Ecto neural progenitor cell (in vitro differentiated cells): ENCODE measurements around the gene DNAH6.
"Not testable (repeated sequence)": the region's sequence is repeated elsewhere in the genome, so short reads cannot be mapped to it uniquely, and the experiment has no call there.

Source experiments
- DNase-seq: peaks from one replicate; pipeline ENCODE4 v3.0.0-alpha.2; 2018; ENCODE audit warnings: low spot score

The DNAH6 gene, protein sequence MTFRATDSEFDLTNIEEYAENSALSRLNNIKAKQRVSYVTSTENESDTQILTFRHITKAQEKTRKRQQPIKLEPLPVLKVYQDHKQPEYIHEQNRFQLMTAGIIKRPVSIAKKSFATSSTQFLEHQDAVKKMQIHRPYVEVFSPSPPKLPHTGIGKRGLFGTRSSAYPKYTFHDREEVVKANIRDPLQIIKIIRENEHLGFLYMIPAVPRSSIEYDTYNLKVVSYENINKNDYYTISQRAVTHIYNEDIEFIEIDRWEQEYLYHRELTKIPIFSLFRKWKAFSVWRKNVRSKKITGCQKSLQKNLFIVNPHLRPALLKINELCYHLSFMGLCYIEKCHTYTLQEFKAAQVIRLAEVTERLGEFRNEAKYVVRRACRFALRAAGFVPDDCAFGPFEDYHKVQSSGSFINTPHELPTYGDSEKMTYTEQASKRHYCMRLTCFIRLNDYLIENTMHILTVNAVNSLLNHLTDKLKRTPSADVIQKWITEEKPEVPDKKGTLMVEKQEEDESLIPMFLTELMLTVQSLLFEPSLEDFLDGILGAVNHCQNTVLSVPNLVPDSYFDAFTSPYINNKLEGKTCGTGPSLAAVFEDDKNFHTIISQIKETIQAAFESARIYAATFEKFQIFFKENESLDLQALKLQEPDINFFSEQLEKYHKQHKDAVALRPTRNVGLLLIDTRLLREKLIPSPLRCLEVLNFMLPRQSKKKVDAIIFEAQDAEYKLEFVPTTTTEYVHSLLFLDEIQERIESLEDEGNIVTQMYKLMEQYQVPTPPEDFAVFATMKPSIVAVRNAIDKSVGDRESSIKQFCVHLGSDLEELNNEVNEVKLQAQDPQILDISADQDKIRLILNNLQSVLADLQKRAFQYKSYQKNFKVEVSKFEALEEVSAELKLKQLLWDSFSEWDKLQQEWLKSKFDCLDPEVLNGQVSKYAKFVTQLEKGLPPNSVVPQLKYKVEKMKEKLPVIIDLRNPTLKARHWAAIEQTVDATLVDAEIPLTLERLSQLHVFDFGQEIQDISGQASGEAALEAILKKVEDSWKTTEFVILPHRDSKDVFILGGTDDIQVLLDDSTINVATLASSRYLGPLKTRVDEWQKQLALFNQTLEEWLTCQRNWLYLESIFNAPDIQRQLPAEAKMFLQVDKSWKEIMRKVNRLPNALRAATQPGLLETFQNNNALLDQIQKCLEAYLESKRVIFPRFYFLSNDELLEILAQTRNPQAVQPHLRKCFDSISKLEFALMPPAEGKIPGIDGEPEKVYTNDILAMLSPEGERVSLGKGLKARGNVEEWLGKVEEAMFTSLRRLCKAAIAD (N-terminal part only)

DNA sequence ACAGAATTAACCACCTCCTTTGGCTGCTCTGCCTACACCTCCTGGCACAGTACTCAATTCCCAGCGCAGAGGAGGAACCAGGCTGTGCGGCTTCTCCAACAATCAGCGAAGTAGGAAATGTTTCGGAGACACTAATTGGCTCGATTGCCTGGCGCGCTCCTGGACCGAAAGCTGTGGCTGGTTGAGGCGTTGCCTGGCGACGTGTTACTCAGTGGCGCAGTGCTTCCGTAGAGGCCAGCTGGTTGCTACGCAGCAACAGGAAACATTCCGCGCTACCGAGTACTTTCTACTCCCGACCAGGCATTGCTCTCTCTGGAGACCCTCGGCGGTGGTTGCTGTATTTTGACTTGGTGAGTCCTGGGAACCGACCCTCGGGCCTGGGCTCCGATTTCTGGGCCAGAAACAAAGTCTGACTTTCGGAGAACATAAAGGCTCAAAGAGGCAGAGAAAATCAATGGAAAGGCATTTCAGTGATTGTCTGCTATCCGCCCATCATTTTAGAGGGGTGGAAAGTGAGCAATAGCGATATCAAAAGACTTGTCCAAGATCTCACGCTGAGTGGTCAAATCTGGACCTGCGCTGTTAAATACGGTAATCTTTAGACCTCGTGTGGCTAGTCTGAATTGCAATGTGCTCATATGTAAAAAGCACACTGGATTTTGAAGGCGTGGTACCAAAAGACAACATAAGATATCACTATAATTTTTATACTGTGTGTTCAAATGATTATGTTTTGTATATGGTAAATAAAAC lies at the start of gene DNAH6:
DNAH6 (plus strand) TSS at position 265 of the 753 bp plus-strand sequence. CDS start 1,329 bp downstream, outside the sequence.
- DNase-seq, result peak; percentile 92

DNA sequence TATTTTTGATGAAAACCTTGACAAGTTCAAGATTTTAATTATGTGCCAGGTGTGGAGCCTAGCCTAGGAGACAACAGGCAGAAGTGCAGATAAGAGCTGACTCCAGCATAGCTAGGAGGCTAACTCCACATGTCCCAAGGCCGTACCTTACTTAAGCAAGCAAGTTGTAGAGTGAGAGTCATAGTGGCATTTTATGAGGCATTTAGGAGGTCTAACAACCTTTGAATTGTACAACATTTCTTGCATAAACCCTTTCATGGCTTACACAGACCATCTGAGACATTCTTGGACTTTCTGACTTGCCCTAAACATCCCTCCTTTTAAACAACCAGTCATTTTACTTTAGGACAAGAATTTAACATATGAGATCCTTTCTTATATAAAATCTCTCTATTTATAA lies 48.9 kb upstream of the DNAH6 start:
- no peak for DNase-seq

DNA sequence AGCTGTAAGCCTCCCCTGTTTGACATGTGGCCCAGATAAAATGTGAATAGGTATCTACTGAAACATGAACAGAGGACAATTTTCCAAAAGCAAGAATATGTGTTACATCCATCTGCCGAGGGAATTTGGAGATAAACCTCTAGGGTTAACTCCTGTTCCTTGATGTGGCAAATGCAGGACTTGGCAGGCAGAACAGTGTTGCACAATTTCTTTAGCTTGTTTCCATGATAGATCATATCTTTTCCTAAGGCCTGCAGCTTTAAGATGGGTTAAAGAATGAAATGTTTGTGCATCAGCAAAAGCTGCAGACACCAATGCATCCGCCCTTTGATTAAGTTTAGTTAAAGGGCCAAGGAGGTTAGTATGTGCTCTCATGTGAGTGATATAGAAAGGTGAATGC lies 43.9 kb upstream of the DNAH6 start:
- DNase-seq, result not testable (repeated sequence)

DNA sequence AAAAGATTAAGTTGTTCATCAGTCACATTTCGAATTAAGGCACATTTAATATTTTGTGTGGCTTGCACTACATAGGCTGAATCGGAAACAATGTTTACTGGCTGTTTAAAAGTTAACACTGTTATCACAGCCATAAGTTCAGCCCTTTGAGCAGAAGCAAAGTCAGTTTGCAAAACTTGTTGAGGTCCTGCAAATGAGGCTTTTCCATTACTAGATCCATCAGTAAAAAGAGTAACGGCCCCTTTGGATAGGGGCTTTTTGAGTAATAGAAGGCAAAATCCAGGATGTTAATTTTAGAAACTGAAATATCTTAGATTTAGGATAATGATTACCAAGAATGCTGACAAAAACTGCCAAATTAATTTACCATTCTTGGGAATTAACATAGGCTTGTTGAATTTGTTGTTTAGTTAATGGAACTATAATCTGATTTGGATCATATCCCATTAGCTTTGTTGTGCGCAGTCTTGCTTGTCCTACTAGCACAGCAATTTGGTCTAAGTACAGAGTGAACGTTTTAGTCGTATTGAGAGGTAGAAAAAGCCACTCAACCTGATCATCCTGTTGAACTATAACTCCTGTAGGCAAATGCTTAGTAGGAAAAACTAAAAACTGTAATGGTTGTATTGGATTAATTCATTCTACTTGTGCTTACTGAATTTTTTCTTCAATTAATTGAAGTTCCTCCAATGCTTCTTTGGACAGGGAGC lies 43.3 kb upstream of the DNAH6 start:
- no peak for DNase-seq

DNA sequence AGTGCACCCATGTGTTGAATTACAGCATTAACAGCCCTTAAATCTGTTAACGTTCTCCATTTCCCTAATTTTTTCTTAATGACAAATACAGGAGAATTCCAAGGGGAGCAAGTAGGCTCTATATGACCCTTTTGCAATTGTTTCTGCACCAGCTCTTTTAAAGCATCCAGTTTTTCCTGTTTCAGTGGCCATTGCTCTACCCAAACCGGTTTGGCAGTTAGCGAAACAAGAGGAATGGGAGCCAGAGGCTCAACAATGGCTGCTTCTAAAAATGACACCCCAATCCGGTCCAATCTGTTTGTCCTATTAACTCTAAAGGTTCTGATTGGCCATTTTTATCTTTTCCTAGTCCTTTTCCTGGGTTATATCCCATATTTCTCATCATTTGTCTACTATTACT lies 42.1 kb upstream of the DNAH6 start:
- DNase-seq, result no peak

DNA sequence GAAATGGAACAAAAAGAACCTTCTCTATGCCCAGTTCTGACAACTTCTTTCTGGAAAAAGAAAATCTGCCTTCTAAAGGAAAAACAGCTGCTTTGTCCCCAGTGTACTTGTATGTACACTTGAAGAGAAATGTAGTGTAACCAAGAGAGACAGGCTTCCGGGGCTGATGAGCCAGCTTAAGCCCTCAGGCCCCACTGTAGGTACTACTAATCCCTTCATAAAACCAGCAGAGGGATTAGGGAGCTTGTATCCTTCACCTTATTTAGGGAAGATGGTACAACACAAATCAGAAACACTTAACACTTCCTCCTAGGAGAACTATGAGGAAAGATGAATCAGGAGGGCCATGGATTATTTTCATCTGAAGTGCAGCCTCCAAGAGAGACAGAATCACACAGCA lies 38.4 kb upstream of the DNAH6 start:
- no peak for DNase-seq

DNA sequence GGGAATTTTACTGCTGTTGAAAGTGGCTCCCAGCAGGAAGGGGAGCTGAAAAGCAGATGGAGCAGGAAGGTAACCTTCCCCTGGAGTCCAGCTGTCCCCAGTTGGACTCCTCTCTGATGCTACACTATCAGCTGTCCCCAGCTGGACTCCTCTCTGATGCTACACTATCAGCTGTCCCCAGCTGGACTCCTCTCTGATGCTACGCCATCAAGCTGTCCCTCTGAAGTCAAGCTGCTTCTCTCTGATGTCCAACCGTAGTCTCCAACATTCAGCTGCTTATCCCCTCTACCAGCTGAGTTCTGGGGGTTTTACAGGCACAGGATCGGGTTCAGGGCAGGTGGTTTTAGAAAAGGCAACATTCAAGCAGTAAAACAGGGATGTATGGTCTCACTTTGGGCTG lies 37.4 kb upstream of the DNAH6 start:
- DNase-seq, result no peak

DNA sequence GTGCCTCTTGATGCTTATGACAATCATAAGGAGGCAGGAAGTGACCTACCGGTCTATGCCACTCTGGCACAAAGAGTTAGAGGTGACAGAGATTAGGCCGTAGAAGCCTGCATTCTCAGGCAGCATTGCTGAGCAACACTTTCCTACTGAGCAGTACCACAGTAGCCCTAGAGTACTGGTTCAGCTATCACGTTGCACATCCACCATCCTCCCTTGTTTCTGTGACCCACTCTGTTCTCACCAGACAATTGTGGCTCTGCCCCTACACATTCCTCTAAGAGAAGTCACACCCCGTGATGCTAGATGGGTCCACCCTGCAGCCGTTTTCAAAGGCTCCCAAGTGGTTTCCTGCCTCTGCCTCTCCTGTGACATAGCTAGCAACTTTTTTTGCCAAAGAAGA lies 34.6 kb upstream of the DNAH6 start:
- DNase-seq, result no peak

DNA sequence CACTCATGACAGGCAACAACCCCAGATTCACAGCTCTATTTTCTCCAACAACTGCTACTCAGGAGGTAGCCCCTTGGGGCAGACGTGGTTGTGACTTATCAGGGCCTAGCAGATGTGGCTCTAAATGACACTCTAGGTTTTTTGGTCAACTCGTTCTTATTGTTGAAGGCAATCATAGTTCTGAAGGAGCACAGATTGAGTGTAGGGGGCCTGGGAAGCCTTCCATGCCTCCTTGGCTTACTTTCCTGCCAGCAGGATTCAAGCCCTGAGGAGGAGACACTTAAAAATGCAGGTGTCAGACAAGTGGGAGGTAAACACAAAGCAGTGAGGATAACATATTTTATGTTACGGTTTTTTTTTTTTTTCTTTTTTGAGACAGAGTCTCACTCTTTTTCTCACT lies 33.7 kb upstream of the DNAH6 start:
- no peak for DNase-seq

DNA sequence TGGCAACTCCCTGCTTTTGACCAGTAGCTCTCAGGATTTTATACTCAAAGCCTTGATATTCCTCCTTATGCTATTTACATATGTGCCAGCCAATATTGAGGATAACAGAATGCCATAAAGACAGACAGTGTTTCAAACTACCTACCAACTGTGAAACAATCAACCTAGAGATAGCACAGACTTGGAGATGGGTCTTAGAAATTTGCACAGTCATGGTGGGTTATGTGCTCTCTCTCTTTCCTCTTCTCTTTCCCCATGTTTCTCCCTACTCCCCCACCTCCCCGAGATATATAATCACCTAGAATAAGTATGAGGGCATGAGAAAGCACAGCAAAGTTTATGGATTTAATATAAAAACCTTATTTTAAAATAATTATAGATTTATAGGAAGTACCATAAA lies 33.0 kb upstream of the DNAH6 start:
- no peak for DNase-seq

DNA sequence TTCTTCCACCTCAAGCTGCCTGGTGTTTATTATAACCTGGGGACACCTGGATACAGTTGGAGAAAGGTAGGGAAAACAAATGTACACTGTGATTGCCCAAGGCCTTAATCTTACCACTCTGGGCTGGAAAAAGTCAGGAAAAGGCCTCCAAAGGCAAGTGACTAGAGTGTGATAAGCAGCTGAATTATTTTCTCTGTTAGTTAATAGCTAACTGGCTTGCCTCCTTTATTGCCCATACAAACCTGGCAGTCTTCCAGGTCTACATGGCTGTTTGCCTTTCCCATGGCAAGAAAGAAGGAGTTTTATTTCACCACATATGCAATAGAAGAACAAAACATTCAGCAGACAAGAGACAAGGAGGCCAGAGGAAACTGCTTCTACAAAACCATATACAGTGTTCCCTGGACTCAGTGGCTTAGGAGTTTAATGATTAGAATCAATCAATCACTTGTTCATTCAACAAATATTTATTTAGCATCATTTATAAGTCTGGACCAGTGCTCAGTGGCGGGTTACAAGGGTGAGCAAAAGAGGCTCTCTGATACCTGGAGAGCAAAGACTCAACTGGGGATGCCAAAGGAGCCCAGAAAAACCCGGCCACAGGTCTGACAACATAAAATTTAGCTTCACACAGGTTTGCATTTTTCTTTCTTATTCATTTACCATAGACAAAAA lies 29.7 kb upstream of the DNAH6 start:
- no peak for DNase-seq

DNA sequence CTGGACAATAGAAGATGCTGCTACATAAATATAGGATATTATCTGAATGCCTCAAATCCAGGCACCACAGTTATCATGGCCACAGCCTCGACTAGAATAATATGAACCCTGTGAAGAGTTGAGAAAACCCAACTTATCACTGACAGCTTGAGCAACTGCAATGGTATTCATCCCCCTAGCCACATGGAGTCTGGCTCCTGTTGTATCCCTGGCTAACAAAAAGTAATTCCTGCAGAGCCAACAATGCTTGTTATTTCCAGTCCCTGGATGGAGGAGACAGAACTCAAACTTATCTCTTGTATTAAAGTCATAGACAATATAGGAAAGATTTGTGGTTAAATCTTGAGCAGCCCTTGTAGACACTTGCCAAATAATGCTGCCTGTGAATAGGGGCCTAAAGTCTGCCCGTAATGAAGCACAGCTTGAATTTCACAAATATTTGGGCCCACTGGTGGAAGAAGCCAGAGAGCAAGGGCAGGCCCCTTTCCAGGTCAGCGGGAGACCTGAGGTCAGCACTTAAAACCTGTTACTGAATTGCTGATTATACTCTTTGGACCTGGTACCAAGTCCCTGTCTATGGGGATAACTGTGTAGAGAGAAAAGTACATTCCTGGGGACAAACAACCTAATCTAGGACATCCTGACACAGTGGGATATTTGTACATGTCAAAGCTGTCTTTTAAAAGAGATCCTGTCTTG lies 28.9 kb upstream of the DNAH6 start:
- no peak for DNase-seq

DNA sequence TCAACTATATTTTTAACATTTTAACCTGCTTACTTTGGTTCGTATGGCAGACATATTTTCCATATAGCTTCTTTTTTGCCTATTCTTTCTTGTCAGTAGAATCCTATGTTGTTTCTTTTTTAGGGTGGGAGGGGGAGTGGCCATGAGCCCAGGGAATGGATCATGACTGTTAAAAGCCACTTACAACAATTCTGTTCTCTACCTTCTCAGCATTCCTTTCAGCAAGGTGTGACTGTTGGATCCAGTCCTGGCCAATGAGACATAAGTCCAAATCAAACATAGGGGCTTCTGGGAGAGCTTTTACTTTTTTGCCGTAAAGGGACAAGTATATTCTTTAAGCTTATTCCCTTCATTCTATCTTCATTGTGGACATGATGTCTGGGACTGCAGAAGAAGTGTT lies 25.0 kb upstream of the DNAH6 start:
- no peak for DNase-seq

DNA sequence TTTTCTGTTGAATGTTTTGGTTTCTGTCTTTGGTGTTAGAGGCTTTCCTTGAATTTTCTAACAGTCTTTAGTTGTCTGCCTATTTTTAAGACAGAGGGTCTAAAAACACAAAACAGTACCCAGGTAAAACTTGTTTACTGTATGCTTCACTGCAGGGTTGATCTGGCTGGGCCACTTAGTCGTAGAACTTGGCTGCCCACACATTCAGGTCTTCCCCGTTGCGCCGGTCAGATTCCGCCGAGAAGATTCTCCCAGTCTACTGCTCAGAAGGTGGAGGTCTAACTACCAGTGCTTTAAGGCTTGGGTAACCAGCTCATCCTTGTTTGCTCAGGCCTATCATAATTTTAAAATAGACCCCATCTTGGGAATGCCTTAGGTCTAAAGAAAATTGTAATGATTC lies 24.6 kb upstream of the DNAH6 start:
- DNase-seq, result no peak

DNA sequence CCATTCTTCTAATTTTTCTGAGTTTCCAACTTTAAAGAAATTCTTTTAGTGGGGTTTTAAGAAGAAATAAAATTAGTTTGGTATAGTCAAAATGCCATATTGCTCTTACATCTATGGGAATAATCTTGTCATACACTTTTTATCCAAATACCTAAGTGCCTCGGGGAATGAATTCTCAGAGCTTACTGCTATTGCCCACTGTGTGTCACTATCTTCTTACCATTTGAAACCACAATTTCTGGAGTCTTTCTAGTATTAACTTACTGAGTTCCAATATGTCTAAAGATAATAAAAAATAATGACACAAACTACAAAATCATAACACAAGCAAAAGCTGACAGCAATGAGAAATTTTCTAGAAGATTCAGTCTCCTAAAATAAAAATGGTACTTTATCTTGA lies 23.7 kb upstream of the DNAH6 start:
- no peak for DNase-seq

DNA sequence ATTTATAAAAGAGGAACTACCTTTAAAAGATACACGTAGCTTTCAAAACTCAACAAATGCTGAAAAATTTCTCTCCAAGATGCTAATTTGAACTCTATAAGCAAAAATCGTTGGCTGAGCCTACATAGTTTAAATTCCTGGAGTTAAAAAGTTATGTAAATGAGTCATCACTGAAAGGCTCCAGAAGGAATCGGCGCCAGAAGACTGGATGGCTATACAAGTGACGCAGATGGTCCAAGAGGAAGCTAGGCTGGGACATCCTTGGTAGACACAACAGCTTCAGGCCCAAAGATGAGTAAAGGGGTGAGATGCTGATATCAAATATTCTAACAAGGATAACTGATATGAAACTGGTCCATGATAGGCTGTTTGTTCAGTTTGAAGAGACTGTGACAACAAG lies 22.8 kb upstream of the DNAH6 start:
- DNase-seq, result no peak

DNA sequence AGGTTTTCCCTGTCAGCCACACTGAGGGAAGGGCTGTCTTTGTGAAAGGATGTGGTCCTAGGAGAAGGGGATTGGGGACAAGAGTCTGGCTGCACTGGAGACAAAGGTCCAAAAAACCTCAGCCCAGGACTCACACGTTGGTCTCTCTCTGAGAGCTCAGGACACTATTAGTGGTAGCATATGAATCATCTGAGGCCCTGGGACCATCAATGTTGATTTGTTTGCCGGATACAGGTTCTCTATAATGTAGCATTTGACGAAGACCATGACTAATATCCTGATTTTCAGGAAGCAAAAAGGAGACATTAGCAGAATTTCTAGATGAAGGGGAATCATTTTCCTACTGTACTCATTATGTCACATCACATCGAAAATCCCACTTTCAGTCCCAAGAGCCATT lies 22.2 kb upstream of the DNAH6 start:
- no peak for DNase-seq

DNA sequence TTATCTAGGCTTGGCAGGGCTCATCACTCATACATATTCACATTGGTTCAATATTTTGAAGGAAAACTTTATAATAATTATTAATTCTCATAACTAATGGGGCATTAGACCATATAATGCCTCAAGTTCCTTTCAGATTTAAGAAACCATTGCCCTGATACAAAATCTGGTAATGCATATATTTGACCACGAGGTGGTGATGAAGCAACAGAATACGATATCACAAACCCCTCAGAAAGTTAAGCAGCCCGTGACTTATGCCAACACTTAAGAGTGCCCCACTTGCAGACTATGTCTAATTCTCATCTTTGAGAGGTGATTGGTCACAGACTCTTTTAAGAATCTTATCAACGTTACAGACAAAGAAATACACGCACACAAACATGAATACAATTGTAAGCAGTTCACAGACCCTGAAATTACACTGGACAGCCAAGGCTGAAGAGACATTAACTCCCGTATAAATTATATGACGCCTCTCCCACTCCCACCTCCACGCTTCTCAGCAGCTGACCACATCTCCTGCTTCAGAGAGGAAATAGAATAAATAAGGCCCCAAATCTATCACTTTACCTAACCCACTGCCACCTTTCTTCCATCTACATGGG lies 20.7 kb upstream of the DNAH6 start:
- no peak for DNase-seq

DNA sequence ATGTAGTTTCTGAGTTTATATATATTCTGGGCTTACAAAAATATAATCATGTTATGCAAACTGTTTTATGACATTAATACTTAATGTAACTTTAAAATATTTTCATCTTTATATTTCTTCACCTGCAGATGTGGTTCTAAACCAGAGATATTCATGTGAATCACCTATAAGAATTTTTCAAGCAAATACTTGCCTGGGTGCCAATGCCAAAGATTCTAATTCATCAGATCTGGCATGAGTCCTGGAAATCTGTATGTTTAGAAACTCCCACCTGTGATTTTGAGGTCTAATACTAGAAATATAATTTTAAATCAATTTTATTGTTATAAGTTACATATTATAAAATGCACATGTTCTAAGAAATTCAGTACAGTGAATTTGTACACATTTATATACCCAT lies 19.9 kb upstream of the DNAH6 start:
- no peak for DNase-seq
